Smooth muscle cell (in vitro differentiated cells): Measurements from ENCODE around the gene EEF1B2. TPM values are rescaled to one million over a fixed set of nuclear protein-coding genes. Genes with fewer than 3 reads are reported as not detected.

Experiments
- DNase-seq: peaks from one replicate; lab custom pipeline; 2025; ENCODE audit not compliant: unreplicated experiment; lab: John Stamatoyannopoulos, UW
- H2AFZ ChIP-seq: fragments of 200-600 bp; sonication (generic); 2 replicates; pipeline ENCODE4 v1.6.0; 2016; ENCODE audit warnings: antibody characterized with exemption, low read depth, mild to moderate bottlenecking
- H3F3A ChIP-seq: fragments of 200-600 bp; sonication (generic); 2 replicates; pipeline ENCODE4 v1.6.0; 2017; ENCODE audit warnings: antibody characterized with exemption, low read depth
- H3K27ac ChIP-seq: fragments of 200-600 bp; sonication (generic); 2 replicates; pipeline ENCODE4 v1.5.1; 2016; ENCODE audit warnings: low read depth, mild to moderate bottlenecking
- H3K27me3 ChIP-seq: fragments of 200-600 bp; sonication (generic); 2 replicates; pipeline ENCODE4 v1.6.1; 2016; ENCODE audit warnings: low read depth, mild to moderate bottlenecking
- H3K36me3 ChIP-seq: fragments of 200-600 bp; sonication (generic); 2 replicates; pipeline ENCODE4 v1.5.1; 2016; ENCODE audit warnings: low read depth
- H3K4me1 ChIP-seq: fragments of 200-600 bp; sonication (generic); 2 replicates; pipeline ENCODE4 v1.5.1; 2016; ENCODE audit warnings: low read depth
- H3K4me2 ChIP-seq: fragments of 200-600 bp; sonication (generic); 2 replicates; pipeline ENCODE4 v1.6.0; 2016; ENCODE audit warnings: mild to moderate bottlenecking
- H3K4me3 ChIP-seq: fragments of 200-600 bp; sonication (generic); 2 replicates; pipeline ENCODE4 v1.5.1; 2016; ENCODE audit warnings: mild to moderate bottlenecking
- H3K79me2 ChIP-seq: fragments of 200-600 bp; sonication (generic); 2 replicates; pipeline ENCODE4 v1.6.0; 2016; ENCODE audit warnings: low read depth, mild to moderate bottlenecking
- H3K9ac ChIP-seq: fragments of 200-600 bp; sonication (generic); 2 replicates; pipeline ENCODE4 v1.6.0; 2016; ENCODE audit warnings: low read depth
- H3K9me3 ChIP-seq: fragments of 200-600 bp; sonication (generic); replicated peaks from 2 replicates; pipeline ENCODE4 v1.5.1; 2016; ENCODE audit warnings: low read depth
- H4K20me1 ChIP-seq: fragments of 200-600 bp; sonication (generic); 2 replicates; pipeline ENCODE4 v1.6.0; 2016; ENCODE audit warnings: low read depth
- CTCF ChIP-seq: fragments of 200-600 bp; sonication (generic); IDR thresholded peaks from 2 replicates; pipeline ENCODE4 v1.5.1; 2017; ENCODE audit warnings: borderline replicate concordance, mild to moderate bottlenecking, antibody characterized with exemption; ENCODE audit not compliant: insufficient read depth, poor library complexity, severe bottlenecking
- WGBS: methylation state at CpG from one replicate; pipeline ENCODE4 v1.1.7; 2016; ENCODE audit warnings: low lambda C conversion rate; 5-methylcytosine and 5-hydroxymethylcytosine counted together
- polyA plus RNA-seq: library from polyadenylated mRNA; unstranded; fragments of >200 nt; fragmentation: Nextera tagmentation; extraction: Ambion mirVana; gene quantifications from 2 replicates; pipeline ENCODE4 v1.2.1, GENCODE V29; 2016
- total RNA-seq: library from RNA; depleted of rRNA; stranded (reverse); fragments of >200 nt; gene quantifications from 2 replicates; pipeline ENCODE4 v1.2.3, GENCODE V29; 2014

Gene EEF1B2
- total and polyA plus RNA-seq, 2 experiments from 2014 or later: 336 to 401 TPM

- WGBS: 82% methylated on average over 2 of the region's 2 CpGs
- Histone ChIP-seq H3K4me3 (no peak overlapping the region), H3K27me3 (peaks cover 5% of the 10 kb centered on the region), H3F3A (no peaks in the 10 kb centered on the region), H2AFZ (no peak overlapping the region), H3K9me3 (no peaks in the 10 kb centered on the region), H3K9ac (no peak overlapping the region), H3K4me2 (no peak overlapping the region), H3K4me1 (no peaks in the 10 kb centered on the region), H3K36me3 (no peaks in the 10 kb centered on the region), H4K20me1 (no peaks in the 10 kb centered on the region), H3K79me2 (no peaks in the 10 kb centered on the region), H3K27ac (no peak overlapping the region)
- no peak for TF ChIP-seq CTCF
- DNase-seq: no peak
These were observed 34.1 kb downstream of the EEF1B2 start for GRCh38 chr2:206193671-206194357.

- Histone ChIP-seq H3K36me3 (no peaks in the 10 kb centered on the region), H3K9me3 (no peaks in the 10 kb centered on the region), H3K79me2 (no peaks in the 10 kb centered on the region), H3K27ac (no peak overlapping the region), H4K20me1 (no peaks in the 10 kb centered on the region), H3K27me3 (no peaks in the 10 kb centered on the region), H2AFZ (no peak overlapping the region), H3K4me2 (no peak overlapping the region), H3F3A (no peaks in the 10 kb centered on the region), H3K9ac (no peak overlapping the region), H3K4me3 (no peak overlapping the region), H3K4me1 (no peaks in the 10 kb centered on the region)
- no peak for DNase-seq
- 87% methylated on average over 1 of the region's 1 CpG for WGBS
- TF ChIP-seq CTCF: no peak
These were observed 39.0 kb downstream of the EEF1B2 start for GRCh38 chr2:206198677-206199076.

GRCh38 chr2:206201075-206201848 lies 41.6 kb downstream of the EEF1B2 start:
- H3K36me3 ChIP-seq: no peaks in the 10 kb centered on the region
- no peak for TF ChIP-seq CTCF
- no peak overlapping the region for H3K4me3 ChIP-seq
- H3K9me3 ChIP-seq: no peaks in the 10 kb centered on the region
- H3K9ac ChIP-seq: no peak overlapping the region
- no peak overlapping the region for H3K4me2 ChIP-seq
- H3F3A ChIP-seq: no peaks in the 10 kb centered on the region
- WGBS: 75% methylated on average over 5 of the region's 5 CpGs
- no peak overlapping the region for H3K27ac ChIP-seq
- no peak overlapping the region for H2AFZ ChIP-seq
- no peaks in the 10 kb centered on the region for H4K20me1 ChIP-seq
- DNase-seq: no peak
- H3K4me1 ChIP-seq: no peaks in the 10 kb centered on the region
- no peaks in the 10 kb centered on the region for H3K79me2 ChIP-seq
- H3K27me3 ChIP-seq: no peaks in the 10 kb centered on the region
